Trophoblast cell (in vitro differentiated cells and primary cell): ENCODE measurements around the gene RGS10.

Experiments used
- DNase-seq, 2 donors: peaks; one replicate each; pipeline ENCODE4 v3.0.0-alpha.2; 2016
- H2AFZ ChIP-seq: 2 replicates; pipeline ENCODE4 v1.6.1; 2013; ENCODE audit warnings: low read length, moderate library complexity, mild to moderate bottlenecking; ENCODE audit not compliant: insufficient read depth, poor library complexity
- H2AK5ac ChIP-seq: 2 replicates; pipeline ENCODE4 v1.6.1; 2013; ENCODE audit warnings: mild to moderate bottlenecking, low read length
- H2BK120ac ChIP-seq: 2 replicates; pipeline ENCODE4 v1.6.1; 2013; ENCODE audit warnings: low read length, mild to moderate bottlenecking, moderate library complexity; ENCODE audit not compliant: insufficient read depth, poor library complexity
- H2BK12ac ChIP-seq: 2 replicates; pipeline ENCODE4 v1.6.1; 2013; ENCODE audit warnings: mild to moderate bottlenecking, low read length, moderate library complexity
- H2BK5ac ChIP-seq: 2 replicates; pipeline ENCODE4 v1.6.1; 2013; ENCODE audit warnings: low read length, low read depth, moderate library complexity, mild to moderate bottlenecking; ENCODE audit not compliant: poor library complexity
- H3K14ac ChIP-seq: 2 replicates; pipeline ENCODE4 v1.6.1; 2013; ENCODE audit warnings: mild to moderate bottlenecking, low read length
- H3K18ac ChIP-seq: 2 replicates; pipeline ENCODE4 v1.6.1; 2013; ENCODE audit warnings: mild to moderate bottlenecking, low read length
- H3K23ac ChIP-seq: 2 replicates; pipeline ENCODE4 v1.6.1; 2013; ENCODE audit warnings: low read length
- H3K27ac ChIP-seq: 2 replicates; pipeline ENCODE4 v1.5.1; 2013; ENCODE audit warnings: low read depth, mild to moderate bottlenecking, inconsistent platforms, low read length, moderate library complexity
- H3K27me3 ChIP-seq: 2 replicates; pipeline ENCODE4 v1.6.1; 2013; ENCODE audit warnings: inconsistent platforms, mild to moderate bottlenecking, low read length, moderate library complexity; ENCODE audit not compliant: insufficient read depth
- H3K36me3 ChIP-seq, 2 experiments: 1 replicate in 1 of 2; 2 replicates in 1 of 2; pipeline ENCODE4 v1.6.1; 2013; ENCODE audit warnings: low read length in 2 of 2, mild to moderate bottlenecking in 2 of 2, moderate library complexity in 1 of 2; ENCODE audit not compliant: insufficient read depth in 2 of 2, control insufficient read depth in 1 of 2
- H3K4ac ChIP-seq: 2 replicates; pipeline ENCODE4 v1.6.1; 2013; ENCODE audit warnings: low read depth, mild to moderate bottlenecking, low read length, moderate library complexity
- H3K4me1 ChIP-seq, 2 experiments: 1 replicate in 1 of 2; 2 replicates in 1 of 2; pipeline ENCODE4 v1.6.1; 2013; ENCODE audit warnings: low read length in 2 of 2, mild to moderate bottlenecking in 2 of 2, moderate library complexity in 1 of 2; ENCODE audit not compliant: insufficient read depth in 2 of 2, control insufficient read depth in 1 of 2
- H3K4me2 ChIP-seq: 2 replicates; pipeline ENCODE4 v1.6.1; 2013; ENCODE audit warnings: inconsistent platforms, mild to moderate bottlenecking, low read length, moderate library complexity
- H3K4me3 ChIP-seq: 2 replicates; pipeline ENCODE4 v1.5.1; 2013; ENCODE audit warnings: mild to moderate bottlenecking, low read depth, low read length, inconsistent platforms
- H3K79me1 ChIP-seq: one replicate; pipeline ENCODE4 v1.6.1; 2013; ENCODE audit warnings: low read length
- H3K79me2 ChIP-seq: 2 replicates; pipeline ENCODE4 v1.6.1; 2013; ENCODE audit warnings: low read length, mild to moderate bottlenecking; ENCODE audit not compliant: control insufficient read depth, insufficient read depth, poor library complexity
- H3K9ac ChIP-seq: 2 replicates; pipeline ENCODE4 v1.6.1; 2013; ENCODE audit warnings: mild to moderate bottlenecking, low read length
- H3K9me3 ChIP-seq: 2 replicates; pipeline ENCODE4 v1.6.1; 2013; ENCODE audit warnings: low read depth, mild to moderate bottlenecking, control low read depth, inconsistent platforms, low read length; ENCODE audit not compliant: insufficient read depth
- H4K12ac ChIP-seq: 2 replicates; pipeline ENCODE4 v1.6.1; 2013; ENCODE audit warnings: low read depth, mild to moderate bottlenecking, low read length, moderate library complexity
- H4K8ac ChIP-seq: 2 replicates; pipeline ENCODE4 v1.6.1; 2013; ENCODE audit warnings: low read depth, mild to moderate bottlenecking, low read length, moderate library complexity
- H4K91ac ChIP-seq: one replicate; pipeline ENCODE4 v1.6.1; 2013; ENCODE audit warnings: low read depth, mild to moderate bottlenecking, low read length, moderate library complexity
- WGBS: extraction: QIAGEN DNeasy Blood & Tissue Kit; methylation state at CpG from one replicate; pipeline ENCODE4 v1.1.7; 2013; ENCODE audit warnings: missing lambda C conversion rate; ENCODE audit not compliant: insufficient read length, insufficient coverage; ENCODE audit errors: extremely low coverage; 5-methylcytosine and 5-hydroxymethylcytosine counted together

Gene RGS10

DNA sequence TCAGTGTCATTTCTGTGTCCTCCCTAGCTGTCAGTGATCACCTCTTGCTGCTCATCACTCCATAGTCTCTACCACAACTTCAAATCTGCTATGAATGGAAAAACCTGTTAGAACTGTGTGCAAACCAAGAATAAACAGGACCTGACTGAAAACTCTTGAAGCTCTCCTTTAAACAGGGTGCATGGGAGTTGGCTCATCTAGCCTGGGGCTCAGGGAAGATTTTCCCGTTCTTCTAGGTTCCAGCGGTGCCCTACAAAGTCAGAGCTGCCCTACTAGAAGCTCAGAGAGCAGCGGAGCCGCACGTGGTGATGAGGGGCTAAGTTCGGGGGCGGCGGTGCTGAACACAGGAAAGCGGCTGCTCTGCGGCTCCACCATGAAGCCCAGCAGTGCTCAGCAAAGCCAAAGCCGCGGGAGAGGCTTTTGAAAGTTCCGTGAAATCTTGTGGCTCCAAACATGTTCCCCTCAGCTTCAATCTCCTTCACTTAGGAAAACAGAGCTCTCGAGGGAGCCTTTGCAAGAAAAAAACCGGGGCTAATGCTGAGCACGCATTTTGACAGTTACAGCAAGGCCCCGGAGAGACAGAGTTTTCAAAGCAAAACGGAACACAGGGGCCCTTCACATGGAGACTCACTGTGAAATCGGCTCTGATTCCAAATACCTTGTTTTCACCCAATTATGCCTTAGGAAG is 30.5 kb downstream of the RGS10 start:
- H2BK5ac ChIP-seq, result no peak overlapping the region

DNA sequence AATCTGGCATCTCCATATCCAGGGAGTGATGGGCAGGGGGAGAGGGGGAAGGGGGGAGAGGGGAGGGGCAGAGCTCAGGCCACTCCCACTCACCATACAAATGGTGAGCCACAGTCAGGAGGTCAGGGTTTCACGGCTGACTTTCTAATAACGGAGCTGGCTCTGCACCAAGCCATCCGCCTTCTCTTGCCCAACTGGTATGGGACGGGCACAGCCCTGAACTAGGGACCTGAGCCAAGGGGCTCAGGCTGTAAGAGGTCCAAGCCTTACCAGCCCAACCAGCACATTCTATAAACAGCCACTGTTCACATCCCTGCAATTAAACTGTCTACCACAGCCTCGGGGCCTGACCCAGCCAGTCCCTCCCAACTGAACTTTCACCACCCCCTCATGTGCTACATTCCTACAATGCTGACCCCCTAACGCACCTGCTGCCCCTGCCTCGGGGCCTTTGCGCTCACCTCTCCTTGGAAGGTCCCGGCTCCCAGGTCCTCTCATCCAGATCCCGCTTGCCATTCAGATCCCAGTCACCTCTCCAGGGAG is 32.5 kb downstream of the RGS10 start:
- no peak overlapping the region for H3K4me3 ChIP-seq
- H3K4me1 ChIP-seq, result peaks cover 4 to 7% of the 10 kb centered on the region in 2 experiments
- H2BK12ac ChIP-seq, result no peak overlapping the region
- H4K8ac ChIP-seq, result no peak overlapping the region
- no peak overlapping the region for H3K4me2 ChIP-seq
- no peak overlapping the region for H4K91ac ChIP-seq
- no peaks in the 10 kb centered on the region for H3K79me2 ChIP-seq
- no peaks in the 10 kb centered on the region for H3K36me3 ChIP-seq
- WGBS, result no CpG with 5 or more reads among the region's 10 CpGs
- H3K27ac ChIP-seq, result no peak overlapping the region
- no peak overlapping the region for H3K9ac ChIP-seq
- no peaks in the 10 kb centered on the region for H3K27me3 ChIP-seq
- H2BK5ac ChIP-seq, result no peak overlapping the region
- no peak overlapping the region for H4K12ac ChIP-seq
- H2AK5ac ChIP-seq, result no peak overlapping the region
- H3K79me1 ChIP-seq, result no peaks in the 10 kb centered on the region
- no peaks in the 10 kb centered on the region for H3K9me3 ChIP-seq
- H3K18ac ChIP-seq, result no peak overlapping the region
- no peak overlapping the region for H2AFZ ChIP-seq
- no peak overlapping the region for H3K4ac ChIP-seq
- peak in 1 of 2 donors; percentile 8 for DNase-seq
- H3K14ac ChIP-seq, result no peak overlapping the region
- no peak overlapping the region for H2BK120ac ChIP-seq
- H3K23ac ChIP-seq, result no peak overlapping the region

More for the DNA sequence above, 30.5 kb downstream of the RGS10 start:
- H3K9ac ChIP-seq, result no peak overlapping the region
- H3K79me1 ChIP-seq, result peaks cover 3% of the 10 kb centered on the region
- no peak overlapping the region for H3K23ac ChIP-seq
- no peaks in the 10 kb centered on the region for H3K79me2 ChIP-seq
- peaks cover 11 to 24% of the 10 kb centered on the region in 2 experiments for H3K4me1 ChIP-seq
- WGBS, result no CpG with 5 or more reads among the region's 19 CpGs
- H3K4ac ChIP-seq, result no peak overlapping the region
- H2AK5ac ChIP-seq, result no peak overlapping the region
- no peak overlapping the region for H3K14ac ChIP-seq
- no peaks in the 10 kb centered on the region for H3K27me3 ChIP-seq
- DNase-seq, result peak in 1 of 2 donors; percentile 65
- no peak overlapping the region for H2BK120ac ChIP-seq
- H3K18ac ChIP-seq, result no peak overlapping the region
- peaks cover 2% of the 10 kb centered on the region for H3K9me3 ChIP-seq
- no peak overlapping the region for H3K27ac ChIP-seq
- no peak overlapping the region for H2AFZ ChIP-seq
- H3K4me2 ChIP-seq, result no peak overlapping the region
- no peak overlapping the region for H3K4me3 ChIP-seq
- H3K36me3 ChIP-seq, result no peaks in the 10 kb centered on the region
- no peak overlapping the region for H2BK12ac ChIP-seq
- H4K12ac ChIP-seq, result no peak overlapping the region
- H4K91ac ChIP-seq, result no peak overlapping the region
- no peak overlapping the region for H4K8ac ChIP-seq

DNA sequence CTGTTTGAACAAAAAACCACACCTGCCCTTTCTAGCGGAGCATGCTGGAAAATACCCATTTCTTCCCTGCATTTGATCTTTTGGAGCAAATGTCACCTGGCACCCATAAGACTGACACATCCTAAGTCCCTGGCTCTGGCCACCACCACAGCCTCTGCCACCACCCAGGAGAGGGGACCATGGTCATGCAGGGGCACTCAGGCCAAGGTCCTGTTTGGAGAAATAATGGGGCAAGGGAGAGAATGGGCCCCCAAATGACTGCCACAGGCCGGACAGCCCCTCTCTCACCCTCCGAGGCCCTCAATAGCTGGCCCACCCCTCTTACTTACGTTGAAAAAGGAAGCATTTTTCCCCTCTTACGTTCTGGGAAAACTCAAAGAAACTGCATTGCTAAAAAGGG is 35.4 kb downstream of the RGS10 start:
- Histone ChIP-seq H3K18ac (no peak overlapping the region), H2BK12ac (no peak overlapping the region), H3K4me1 (peaks cover 0 to 4% of the 10 kb centered on the region in 2 experiments), H3K23ac (no peak overlapping the region), H2AK5ac (no peak overlapping the region), H3K79me2 (no peaks in the 10 kb centered on the region), H2AFZ (no peak overlapping the region), H4K91ac (no peak overlapping the region), H3K79me1 (no peaks in the 10 kb centered on the region), H2BK5ac (no peak overlapping the region), H3K4me2 (no peak overlapping the region), H2BK120ac (no peak overlapping the region), H3K9me3 (no peaks in the 10 kb centered on the region), H3K27me3 (no peaks in the 10 kb centered on the region), H3K14ac (no peak overlapping the region), H3K4me3 (no peak overlapping the region), H3K4ac (no peak overlapping the region), H3K27ac (no peak overlapping the region), H4K12ac (no peak overlapping the region), H4K8ac (no peak overlapping the region), H3K36me3 (no peaks in the 10 kb centered on the region), H3K9ac (no peak overlapping the region)
- WGBS, result no CpG with 5 or more reads among the region's 5 CpGs
- no peak for DNase-seq

DNA sequence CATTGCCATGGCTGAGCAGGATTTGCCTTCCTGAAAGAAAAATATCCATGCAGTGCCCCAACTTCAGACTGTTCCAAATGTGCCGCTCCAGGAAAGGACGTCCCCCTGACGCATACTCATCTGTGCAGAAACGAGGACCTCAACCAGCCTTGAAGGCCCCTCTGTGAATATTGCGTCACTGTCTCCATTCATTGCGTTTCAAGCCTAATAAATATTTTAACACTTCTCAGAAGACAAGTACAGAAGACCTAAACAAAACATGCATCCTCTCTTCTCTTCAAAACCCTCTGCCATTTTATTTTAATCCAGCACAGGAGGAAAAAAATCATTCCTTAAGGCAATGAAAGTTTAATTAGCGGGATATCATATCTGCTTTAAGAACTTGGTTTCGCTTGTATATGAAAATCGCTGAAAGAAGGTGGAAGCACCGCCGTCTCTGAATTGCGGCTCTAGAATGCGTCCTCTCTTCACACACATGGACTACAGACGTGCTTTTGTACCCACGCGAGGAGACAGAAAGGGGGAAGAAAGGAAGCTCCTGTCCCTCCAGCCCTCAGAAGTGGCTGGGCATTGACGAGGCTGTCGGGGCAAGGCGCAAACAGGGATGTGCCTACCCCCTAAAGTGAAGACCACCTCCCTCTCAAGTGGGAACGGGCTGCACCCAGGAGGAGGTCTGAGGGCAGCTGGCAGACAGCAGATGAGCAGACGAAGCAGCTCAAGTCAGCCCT is 36.8 kb downstream of the RGS10 start:
- WGBS, result no CpG with 5 or more reads among the region's 21 CpGs

More for the DNA sequence above, 36.8 kb downstream of the RGS10 start:
- Histone ChIP-seq H2BK12ac (no peak overlapping the region), H2BK5ac (no peak overlapping the region), H3K79me2 (no peaks in the 10 kb centered on the region), H3K4me2 (no peak overlapping the region), H4K12ac (no peak overlapping the region), H4K91ac (no peak overlapping the region), H3K4me3 (no peak overlapping the region), H2BK120ac (no peak overlapping the region), H2AK5ac (no peak overlapping the region), H3K9ac (peak overlapping the region; percentile 48), H3K36me3 (no peaks in the 10 kb centered on the region), H3K18ac (no peak overlapping the region), H3K14ac (no peak overlapping the region), H3K27me3 (no peaks in the 10 kb centered on the region), H3K9me3 (no peaks in the 10 kb centered on the region), H3K4me1 (peaks cover 0 to 4% of the 10 kb centered on the region in 2 experiments), H3K27ac (no peak overlapping the region), H4K8ac (no peak overlapping the region), H3K79me1 (no peaks in the 10 kb centered on the region), H3K23ac (no peak overlapping the region), H2AFZ (no peak overlapping the region), H3K4ac (no peak overlapping the region)
- DNase-seq, result no peak
